T-helper 9 cell (primary cell): ENCODE results near the gene MORC1.
A peak's percentile ranks its signal among the peaks of the same experiment; 100 is the strongest.

Experiments
- DNase-seq: peaks from one replicate; pipeline ENCODE4 v3.0.0-alpha.2; 2020

MORC1 gene

GRCh38 chr3:109026821-109027220 is 91.1 kb downstream of the MORC1 start:
- DNase-seq = no peak

GRCh38 chr3:109025896-109026295 is 92.0 kb downstream of the MORC1 start:
- no peak for DNase-seq

- DNase-seq = peak; percentile 23
Measured at GRCh38 chr3:109023656-109024254, 94.2 kb downstream of the MORC1 start.

- no peak for DNase-seq
Measured at GRCh38 chr3:109023167-109023566, 94.8 kb downstream of the MORC1 start.

GRCh38 chr3:109021556-109021955 is 96.4 kb downstream of the MORC1 start:
- DNase-seq = no peak

- no peak for DNase-seq
Measured at GRCh38 chr3:109018828-109019227, 99.1 kb downstream of the MORC1 start.

- no peak for DNase-seq
Measured at GRCh38 chr3:109005443-109005842, 112.5 kb downstream of the MORC1 start.

GRCh38 chr3:108998436-108998835 is 119.5 kb downstream of the MORC1 start:
- DNase-seq = no peak

- DNase-seq = no peak
Measured at GRCh38 chr3:108985844-108986243, 132.1 kb downstream of the MORC1 start.

- no peak for DNase-seq
Measured at GRCh38 chr3:108983051-108983450, 134.9 kb downstream of the MORC1 start.

- DNase-seq = no peak
Measured at GRCh38 chr3:108976058-108976457, 141.9 kb downstream of the MORC1 start.

GRCh38 chr3:108973019-108973418 is 144.9 kb downstream of the MORC1 start:
- no peak for DNase-seq

- no peak for DNase-seq
Measured at GRCh38 chr3:108972482-108972881, 145.5 kb downstream of the MORC1 start.

GRCh38 chr3:108970561-108970960 is 147.4 kb downstream of the MORC1 start:
- DNase-seq = no peak

GRCh38 chr3:108966773-108967172 is 151.2 kb downstream of the MORC1 start:
- no peak for DNase-seq

GRCh38 chr3:108959017-108959416 is 158.9 kb downstream of the MORC1 start:
- DNase-seq = no peak

GRCh38 chr3:108953700-108954099 is 164.2 kb downstream of the MORC1 start, which contains the start of gene GUCA1C:
TSS of gene GUCA1C (minus strand) at chr3:108953879. CDS start at chr3:108953762, 117 bp downstream.
- DNase-seq = no peak

GRCh38 chr3:108953210-108953609 is 164.7 kb downstream of the MORC1 start:
- DNase-seq = no peak

- DNase-seq = no peak
Measured at GRCh38 chr3:108951820-108952501, 166.0 kb downstream of the MORC1 start.

- DNase-seq = no peak
Measured at GRCh38 chr3:108947855-108948254, 170.1 kb downstream of the MORC1 start.

GRCh38 chr3:108946292-108947285 is 171.3 kb downstream of the MORC1 start:
- no peak for DNase-seq

- DNase-seq = no peak
Measured at GRCh38 chr3:108940568-108941263, 177.2 kb downstream of the MORC1 start.

- DNase-seq = no peak
Measured at GRCh38 chr3:108940166-108940565, 177.8 kb downstream of the MORC1 start.
